ENCODE measurements around the gene P2RY6. TPM values are rescaled to one million over a fixed set of nuclear protein-coding genes. Genes with fewer than 3 reads are reported as not detected.

P2RY6 gene
- total and polyA plus RNA-seq, 4 experiments from 2014 or later = 0.61 to 0.87 TPM; not detected in 2

DNA sequence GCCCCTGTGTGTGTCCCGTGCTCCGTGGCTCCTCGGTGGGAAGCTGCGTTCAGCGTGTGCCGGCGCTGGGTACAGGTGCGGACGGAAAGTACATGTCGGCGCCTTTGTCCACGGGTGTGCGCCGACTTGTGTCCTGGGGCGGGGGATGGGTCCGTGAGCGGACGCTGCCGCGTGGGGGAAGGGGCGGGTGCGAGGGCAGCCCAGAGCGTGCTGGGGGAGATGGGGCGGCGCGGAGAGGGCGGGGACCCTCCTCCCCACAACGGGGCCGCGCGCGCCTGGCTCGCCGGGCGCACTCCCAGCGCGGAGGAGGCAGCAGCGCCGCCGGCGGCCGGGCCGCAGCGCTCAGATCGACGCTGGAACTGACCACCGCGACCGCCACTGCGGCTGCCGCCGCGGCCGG, 70.5 kb downstream of the P2RY6 start:
- H3K4me1 ChIP-seq (ENCODE audit: insufficient read depth, low read length) = no peaks in the 10 kb centered on the region
- Mint-ChIP-seq H3K4me3 (no peak overlapping the region), H3K27ac (peak overlapping the region in 1 of 7 donors; percentile 7), H3K36me3 (no peaks in the 10 kb centered on the region), H3K27me3 (peaks cover 0 to 6% of the 10 kb centered on the region in 2 donors), H3K4me1 (no peaks in the 10 kb centered on the region), H3K9me3 (no peaks in the 10 kb centered on the region)
- ChIA-PET POLR2A (ENCODE audit: partially characterized antibody) (no interaction called here), CTCF (ENCODE audit: partially characterized antibody) (interaction anchor here (3.4 kb wide), 1 partner anchor 9 kb away, joined by 21 read pairs; no protein-coding TSS in a partner anchor)
- DNase-seq = no peak
- intact Hi-C loops (cut with micrococcal nuclease) = no loop called here
- H3K27ac ChIP-seq (ENCODE audit: low read depth, low read length) = no peak overlapping the region
- no peaks in the 10 kb centered on the region for H3K27me3 ChIP-seq (ENCODE audit: insufficient read depth, low read length)
- no peaks in the 10 kb centered on the region for H3K9me3 ChIP-seq (ENCODE audit: control insufficient read depth in 1 of 2, low read length in 2 of 2)
- no peak overlapping the region for H3K4me3 ChIP-seq (ENCODE audit: low read length in 2 of 2)
- H3K36me3 ChIP-seq (ENCODE audit: insufficient read depth, low read length) = no peaks in the 10 kb centered on the region

DNA sequence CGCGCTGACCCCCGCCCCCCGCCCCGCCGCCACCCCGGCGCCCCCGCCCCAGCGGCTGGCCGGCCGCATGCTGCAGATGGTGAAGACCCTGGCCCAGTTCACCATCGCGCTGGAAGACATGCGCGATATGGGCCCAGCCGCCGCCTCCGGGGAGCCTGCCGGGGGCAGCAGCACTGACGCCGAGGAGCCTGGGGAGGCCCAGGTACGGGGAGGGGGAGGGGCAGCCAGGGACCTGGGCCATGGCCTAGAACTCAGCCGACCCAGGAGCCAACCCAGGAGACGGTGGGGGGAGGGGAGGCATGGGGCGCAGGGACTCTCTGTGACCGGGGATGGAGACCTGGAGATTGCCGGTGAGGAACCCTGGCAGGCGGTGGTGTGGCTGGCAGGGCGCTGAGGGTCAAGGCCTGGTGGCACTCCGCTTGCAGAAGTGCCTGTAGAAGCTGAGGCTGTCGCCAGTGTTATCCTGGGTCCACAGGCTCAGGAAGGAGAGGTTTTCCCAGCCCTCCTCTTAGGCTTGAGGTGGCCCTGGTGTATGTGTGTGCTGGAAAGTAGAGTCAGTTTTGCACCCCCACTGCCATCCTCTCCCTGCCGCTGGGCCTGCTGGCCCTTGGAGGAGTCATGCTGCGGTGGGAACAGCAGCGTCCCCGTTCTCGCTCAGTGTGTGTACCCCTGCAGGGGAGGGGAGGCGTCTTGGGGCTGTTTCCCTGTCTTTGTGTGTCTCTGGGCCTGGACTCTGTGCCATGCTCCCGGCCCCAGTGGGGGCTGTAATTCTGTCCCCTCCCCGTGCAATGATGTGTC, 71.1 kb downstream of the P2RY6 start:
- Histone ChIP-seq H3K9me3 (ENCODE audit: control insufficient read depth in 1 of 2, low read length in 2 of 2) (no peaks in the 10 kb centered on the region), H3K27me3 (ENCODE audit: insufficient read depth, low read length) (no peaks in the 10 kb centered on the region), H3K36me3 (ENCODE audit: insufficient read depth, low read length) (no peaks in the 10 kb centered on the region), H3K4me3 (ENCODE audit: low read length in 2 of 2) (no peak overlapping the region), H3K27ac (ENCODE audit: low read depth, low read length) (no peak overlapping the region), H3K4me1 (ENCODE audit: insufficient read depth, low read length) (no peaks in the 10 kb centered on the region)
- Mint-ChIP-seq H3K9me3 (no peaks in the 10 kb centered on the region), H3K36me3 (no peaks in the 10 kb centered on the region), H3K4me1 (no peaks in the 10 kb centered on the region), H3K27ac (no peak overlapping the region), H3K27me3 (peaks cover 0 to 7% of the 10 kb centered on the region in 2 donors), H3K4me3 (no peak overlapping the region)
- intact Hi-C loops (cut with micrococcal nuclease) = no loop called here
- ChIA-PET POLR2A (ENCODE audit: partially characterized antibody) (no interaction called here), CTCF (ENCODE audit: partially characterized antibody) (interaction anchor here (1.3 to 3.1 kb wide), 2 partner anchors 7 to 37 kb away, joined by 4 to 11 read pairs; no protein-coding TSS in a partner anchor)
- DNase-seq = no peak

DNA sequence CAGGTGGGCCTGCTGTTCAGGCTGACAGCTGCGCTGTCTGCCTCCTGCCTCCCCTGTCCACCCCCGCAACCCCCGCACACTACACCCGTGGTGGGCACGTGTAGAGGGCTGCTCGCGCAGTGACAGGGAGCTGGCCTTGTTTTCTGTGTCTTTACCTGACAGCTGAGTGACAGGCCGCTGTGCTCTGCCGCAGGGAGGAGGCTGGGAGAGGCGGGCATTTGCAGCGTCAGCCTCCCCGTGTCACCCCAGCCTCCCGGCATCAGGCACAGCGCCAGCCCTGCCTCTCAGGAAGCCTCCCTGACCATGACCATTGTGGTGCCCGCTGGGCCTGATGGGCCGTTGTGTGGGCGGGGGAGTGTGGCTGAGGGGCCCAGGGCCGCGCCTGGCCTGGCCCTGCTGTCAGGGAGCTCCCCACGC, 72.1 kb downstream of the P2RY6 start:
- H3K27ac ChIP-seq (ENCODE audit: low read depth, low read length) = no peak overlapping the region
- no peak overlapping the region for H3K4me3 ChIP-seq (ENCODE audit: low read length in 2 of 2)
- no peaks in the 10 kb centered on the region for H3K9me3 ChIP-seq (ENCODE audit: control insufficient read depth in 1 of 2, low read length in 2 of 2)
- no peaks in the 10 kb centered on the region for H3K27me3 ChIP-seq (ENCODE audit: insufficient read depth, low read length)
- intact Hi-C loops (cut with micrococcal nuclease) = no loop called here
- no peaks in the 10 kb centered on the region for H3K4me1 ChIP-seq (ENCODE audit: insufficient read depth, low read length)
- Mint-ChIP-seq H3K9me3 (no peaks in the 10 kb centered on the region), H3K4me1 (no peaks in the 10 kb centered on the region), H3K27ac (no peak overlapping the region), H3K27me3 (peaks cover 0 to 7% of the 10 kb centered on the region in 2 donors), H3K4me3 (no peak overlapping the region), H3K36me3 (no peaks in the 10 kb centered on the region)
- CTCF ChIA-PET (ENCODE audit: partially characterized antibody) = interaction anchor here (1.3 to 3.1 kb wide), 2 partner anchors 8 to 37 kb away, joined by 4 to 11 read pairs; no protein-coding TSS in a partner anchor
- no peaks in the 10 kb centered on the region for H3K36me3 ChIP-seq (ENCODE audit: insufficient read depth, low read length)
- POLR2A ChIA-PET (ENCODE audit: partially characterized antibody) = no interaction called here
- DNase-seq = no peak

DNA sequence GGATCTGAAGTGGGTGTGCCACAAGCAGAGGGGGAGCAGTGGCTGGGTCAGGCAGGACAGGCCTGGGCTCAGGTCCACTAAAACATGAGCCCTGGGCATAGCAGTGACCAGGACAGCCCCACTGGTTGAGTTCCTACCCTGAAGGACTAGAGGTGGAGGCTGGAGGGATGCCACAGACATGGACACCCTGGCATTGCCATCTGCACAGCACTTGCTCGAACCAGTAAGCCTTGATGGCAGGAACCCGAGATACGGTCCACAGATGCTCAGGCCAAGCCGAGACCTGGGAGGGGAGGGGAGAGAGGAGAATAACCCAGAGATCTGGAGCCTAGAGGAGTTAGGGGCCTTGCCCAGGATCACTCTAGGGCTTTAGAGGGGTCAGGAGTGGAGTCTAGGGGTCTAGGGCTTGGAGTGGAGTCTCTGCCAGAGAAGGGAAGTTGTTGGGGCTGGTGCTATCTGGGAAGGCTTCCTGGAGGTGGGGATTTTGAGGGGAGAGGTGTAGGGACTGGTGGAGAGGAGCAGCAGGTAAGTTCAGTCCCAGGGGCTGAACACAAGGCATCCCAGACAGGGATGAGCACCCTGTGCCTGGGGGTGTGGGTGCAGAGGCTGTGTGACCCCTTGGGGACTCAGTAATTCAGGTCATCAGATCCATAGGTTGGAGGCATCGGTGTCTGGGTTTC, 73.5 kb downstream of the P2RY6 start:
- CTCF ChIA-PET (ENCODE audit: partially characterized antibody) = interaction anchor here (3.1 kb wide), 1 partner anchor 10 kb away, joined by 11 read pairs; no protein-coding TSS in a partner anchor
- no peak overlapping the region for H3K4me3 Mint-ChIP-seq
- H3K4me3 ChIP-seq (ENCODE audit: low read length in 2 of 2) = no peak overlapping the region

DNA sequence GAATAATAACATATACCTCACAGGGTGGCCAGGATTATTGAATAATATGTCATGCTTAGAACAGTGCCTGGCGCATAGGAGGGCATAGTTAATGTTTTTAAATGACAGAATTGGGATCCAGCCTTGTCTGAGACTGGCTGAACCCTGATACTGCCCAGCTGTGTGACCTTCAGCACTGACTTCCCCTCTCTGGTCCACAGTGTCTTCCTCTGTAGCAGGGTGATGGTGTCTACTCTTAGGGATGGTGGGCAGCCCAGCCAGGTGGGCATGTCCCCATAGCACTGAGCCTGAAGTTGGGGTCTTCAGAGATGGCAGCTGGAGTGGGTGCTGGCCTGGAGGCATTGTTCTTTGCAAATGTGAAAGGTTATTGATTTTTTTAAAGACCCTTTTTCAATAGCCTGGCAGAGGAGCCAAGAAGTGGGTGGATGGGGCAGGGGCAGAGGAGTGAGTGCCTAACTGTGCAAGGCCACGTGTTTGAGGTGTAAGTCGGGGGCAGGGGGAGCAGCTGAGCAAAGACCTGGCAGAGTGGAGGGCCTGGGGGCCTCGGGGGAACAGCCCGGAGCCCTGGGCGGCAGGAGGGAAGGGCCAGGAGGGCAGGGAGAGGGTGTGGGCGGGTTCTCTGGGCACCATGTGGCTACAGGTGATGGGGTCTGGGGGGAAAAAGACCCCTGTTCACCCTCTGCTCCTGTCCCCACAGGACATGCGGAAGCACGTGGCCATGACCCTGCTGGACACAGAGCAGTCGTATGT, 74.2 kb downstream of the P2RY6 start:
- Histone ChIP-seq H3K4me3 (ENCODE audit: low read length in 2 of 2) (no peak overlapping the region), H3K4me1 (ENCODE audit: insufficient read depth, low read length) (no peaks in the 10 kb centered on the region), H3K27me3 (ENCODE audit: insufficient read depth, low read length) (no peaks in the 10 kb centered on the region), H3K36me3 (ENCODE audit: insufficient read depth, low read length) (no peaks in the 10 kb centered on the region), H3K27ac (ENCODE audit: low read depth, low read length) (no peak overlapping the region), H3K9me3 (ENCODE audit: control insufficient read depth in 1 of 2, low read length in 2 of 2) (no peaks in the 10 kb centered on the region)
- DNase-seq = no peak
- no peak overlapping the region for H3K27ac Mint-ChIP-seq
- peaks cover 0 to 7% of the 10 kb centered on the region in 2 donors for H3K27me3 Mint-ChIP-seq
- peaks cover 0 to 2% (median 0%) of the 10 kb centered on the region in 8 donors for H3K9me3 Mint-ChIP-seq
- no peaks in the 10 kb centered on the region for H3K36me3 Mint-ChIP-seq
- POLR2A ChIA-PET (ENCODE audit: partially characterized antibody) = no interaction called here
- no peak overlapping the region for H3K4me3 Mint-ChIP-seq
- peaks cover 0 to 4% (median 2%) of the 10 kb centered on the region in 4 donors for H3K4me1 Mint-ChIP-seq
- CTCF ChIA-PET (ENCODE audit: partially characterized antibody) = interaction anchor here (3.1 kb wide), 1 partner anchor 11 kb away, joined by 11 read pairs; no protein-coding TSS in a partner anchor
- intact Hi-C loops (cut with micrococcal nuclease) = no loop called here

More for the DNA sequence above, 73.5 kb downstream of the P2RY6 start:
- H3K27ac ChIP-seq (ENCODE audit: low read depth, low read length) = no peak overlapping the region
- no peaks in the 10 kb centered on the region for H3K27me3 ChIP-seq (ENCODE audit: insufficient read depth, low read length)
- Mint-ChIP-seq H3K27me3 (peaks cover 0 to 7% of the 10 kb centered on the region in 2 donors), H3K27ac (no peak overlapping the region), H3K9me3 (peaks cover 0 to under 1% (median 0%) of the 10 kb centered on the region in 8 donors), H3K36me3 (no peaks in the 10 kb centered on the region), H3K4me1 (no peaks in the 10 kb centered on the region)
- intact Hi-C loops (cut with micrococcal nuclease) = no loop called here
- DNase-seq = no peak
- no peaks in the 10 kb centered on the region for H3K4me1 ChIP-seq (ENCODE audit: insufficient read depth, low read length)
- POLR2A ChIA-PET (ENCODE audit: partially characterized antibody) = no interaction called here
- no peaks in the 10 kb centered on the region for H3K9me3 ChIP-seq (ENCODE audit: control insufficient read depth in 1 of 2, low read length in 2 of 2)
- H3K36me3 ChIP-seq (ENCODE audit: insufficient read depth, low read length) = no peaks in the 10 kb centered on the region

DNA sequence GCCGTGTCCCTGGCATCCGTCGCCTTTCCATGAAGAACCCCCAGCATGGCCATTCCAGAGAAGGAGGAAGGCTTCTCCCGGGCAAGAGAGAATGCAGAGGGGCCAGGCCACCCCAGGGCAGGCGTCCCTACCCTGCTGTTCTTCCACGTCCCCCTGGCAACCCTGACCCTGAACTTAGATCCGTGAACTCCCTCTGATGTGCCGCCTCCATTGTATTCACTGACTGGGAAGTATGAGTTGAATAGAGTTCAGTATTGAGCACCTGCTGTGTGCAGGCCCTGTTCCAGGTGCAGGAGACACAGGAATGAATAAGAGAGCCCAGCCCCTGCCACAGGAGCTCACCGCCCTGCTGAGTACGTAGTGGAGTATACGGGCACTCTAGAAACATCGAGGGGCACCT, 74.9 kb downstream of the P2RY6 start:
- H3K27me3 ChIP-seq (ENCODE audit: insufficient read depth, low read length) = no peaks in the 10 kb centered on the region
- intact Hi-C loops (cut with micrococcal nuclease) = no loop called here
- H3K36me3 ChIP-seq (ENCODE audit: insufficient read depth, low read length) = no peaks in the 10 kb centered on the region
- no peak overlapping the region for H3K4me3 ChIP-seq (ENCODE audit: low read length in 2 of 2)
- H3K27me3 Mint-ChIP-seq = peaks cover 0 to 7% of the 10 kb centered on the region in 2 donors
- ChIA-PET POLR2A (ENCODE audit: partially characterized antibody) (no interaction called here), CTCF (ENCODE audit: partially characterized antibody) (interaction anchor here (1.7 to 7.1 kb wide), 2 partner anchors 12 to 43 kb away, joined by 5 to 319 read pairs; no protein-coding TSS in a partner anchor)
- peaks cover 0 to 6% (median 2%) of the 10 kb centered on the region in 4 donors for H3K4me1 Mint-ChIP-seq
- no peaks in the 10 kb centered on the region for H3K36me3 Mint-ChIP-seq
- H3K9me3 ChIP-seq (ENCODE audit: control insufficient read depth in 1 of 2, low read length in 2 of 2) = no peaks in the 10 kb centered on the region
- no peak for DNase-seq
- no peak overlapping the region for H3K4me3 Mint-ChIP-seq
- H3K27ac ChIP-seq (ENCODE audit: low read depth, low read length) = no peak overlapping the region
- peaks cover 0 to 2% (median 0%) of the 10 kb centered on the region in 8 donors for H3K9me3 Mint-ChIP-seq
- H3K4me1 ChIP-seq (ENCODE audit: insufficient read depth, low read length) = no peaks in the 10 kb centered on the region
- H3K27ac Mint-ChIP-seq = no peak overlapping the region

Measured in CD4-positive, alpha-beta memory T cell (primary cell).